ENCODE data around the gene L3MBTL4. TPM values are rescaled to one million over a fixed set of nuclear protein-coding genes. Genes with fewer than 3 reads are reported as not detected.

The L3MBTL4 gene
- total and polyA plus RNA-seq, 7 experiments from 2014 or later = 0.05 to 7.6 (median 0.49) TPM

GRCh38 chr18:6004119-6004518 is 410.6 kb downstream of the L3MBTL4 start:
- Mint-ChIP-seq H3K9me3 (peaks cover 2 to 13% (median 8%) of the 10 kb centered on the region in 11 donors), H3K4me3 (no peak overlapping the region), H3K36me3 (peaks cover 0 to 5% (median 0%) of the 10 kb centered on the region in 5 donors), H3K4me1 (peaks cover 0 to 12% (median 0%) of the 10 kb centered on the region in 7 donors), H3K27me3 (peaks cover 0 to 13% (median 8%) of the 10 kb centered on the region in 5 donors), H3K27ac (peak overlapping the region in 1 of 9 donors; percentile 42)
- DNase-seq (no peak), ATAC-seq (no peak)
- POLR2A ChIA-PET = no interaction called here
- H3K27ac ChIP-seq (ENCODE audit: low read depth, low read length) = no peak overlapping the region
- no peaks in the 10 kb centered on the region for H3K9me3 ChIP-seq (ENCODE audit: control insufficient read depth in 2 of 3, low read length in 3 of 3)
- no peaks in the 10 kb centered on the region for H3K27me3 ChIP-seq (ENCODE audit: control insufficient read depth in 2 of 2, insufficient read depth in 2 of 2, low read length in 2 of 2)
- no peaks in the 10 kb centered on the region for H3K4me1 ChIP-seq (ENCODE audit: control insufficient read depth in 2 of 2, insufficient read depth in 2 of 2, low read length in 2 of 2)
- CTCF ChIA-PET = no interaction called here
- no peak overlapping the region for H3K4me3 ChIP-seq (ENCODE audit: low read length)
- no peaks in the 10 kb centered on the region for H3K36me3 ChIP-seq (ENCODE audit: control insufficient read depth in 2 of 3, insufficient read depth in 3 of 3, low read length in 3 of 3)
- intact Hi-C loops (cut with micrococcal nuclease) = no loop called here

- Mint-ChIP-seq H3K4me3 (no peak overlapping the region), H3K9me3 (peaks cover 0 to 15% (median 9%) of the 10 kb centered on the region in 11 donors), H3K36me3 (peaks cover 0 to 5% (median 0%) of the 10 kb centered on the region in 5 donors), H3K4me1 (peaks cover 0 to 12% (median 0%) of the 10 kb centered on the region in 7 donors), H3K27me3 (peaks cover 2 to 13% (median 8%) of the 10 kb centered on the region in 5 donors), H3K27ac (no peak overlapping the region)
- no peak for ATAC-seq
- H3K36me3 ChIP-seq (ENCODE audit: control insufficient read depth in 2 of 3, insufficient read depth in 3 of 3, low read length in 3 of 3) = no peaks in the 10 kb centered on the region
- intact Hi-C loops (cut with micrococcal nuclease) = no loop called here
- POLR2A ChIA-PET = no interaction called here
- no peak overlapping the region for H3K27ac ChIP-seq (ENCODE audit: low read depth, low read length)
- no peaks in the 10 kb centered on the region for H3K27me3 ChIP-seq (ENCODE audit: control insufficient read depth in 2 of 2, insufficient read depth in 2 of 2, low read length in 2 of 2)
- H3K4me3 ChIP-seq (ENCODE audit: low read length) = no peak overlapping the region
- no peaks in the 10 kb centered on the region for H3K4me1 ChIP-seq (ENCODE audit: control insufficient read depth in 2 of 2, insufficient read depth in 2 of 2, low read length in 2 of 2)
- CTCF ChIA-PET = no interaction called here
- H3K9me3 ChIP-seq (ENCODE audit: control insufficient read depth in 2 of 3, low read length in 3 of 3) = no peaks in the 10 kb centered on the region
- no peak for DNase-seq
Measured at GRCh38 chr18:6001867-6002266, 412.8 kb downstream of the L3MBTL4 start.

- Mint-ChIP-seq H3K27ac (no peak overlapping the region), H3K9me3 (peaks cover 0 to 15% (median 9%) of the 10 kb centered on the region in 11 donors), H3K4me1 (peaks cover 0 to 3% (median 0%) of the 10 kb centered on the region in 7 donors), H3K36me3 (peaks cover 0 to 5% (median 0%) of the 10 kb centered on the region in 5 donors), H3K4me3 (no peak overlapping the region), H3K27me3 (peaks cover 2 to 18% (median 8%) of the 10 kb centered on the region in 5 donors)
- ChIA-PET POLR2A (no interaction called here), CTCF (no interaction called here)
- H3K9me3 ChIP-seq (ENCODE audit: control insufficient read depth in 2 of 3, low read length in 3 of 3) = no peaks in the 10 kb centered on the region
- no peaks in the 10 kb centered on the region for H3K36me3 ChIP-seq (ENCODE audit: control insufficient read depth in 2 of 3, insufficient read depth in 3 of 3, low read length in 3 of 3)
- no peak overlapping the region for H3K4me3 ChIP-seq (ENCODE audit: low read length)
- DNase-seq (no peak), ATAC-seq (no peak)
- H3K27me3 ChIP-seq (ENCODE audit: control insufficient read depth in 2 of 2, insufficient read depth in 2 of 2, low read length in 2 of 2) = no peaks in the 10 kb centered on the region
- intact Hi-C loops (cut with micrococcal nuclease) = no loop called here
- H3K27ac ChIP-seq (ENCODE audit: low read depth, low read length) = no peak overlapping the region
- H3K4me1 ChIP-seq (ENCODE audit: control insufficient read depth in 2 of 2, insufficient read depth in 2 of 2, low read length in 2 of 2) = no peaks in the 10 kb centered on the region
Measured at GRCh38 chr18:5998907-5999306, 415.8 kb downstream of the L3MBTL4 start.

- peaks cover 2 to 19% (median 8%) of the 10 kb centered on the region in 5 donors for H3K27me3 Mint-ChIP-seq
- H3K4me3 ChIP-seq (ENCODE audit: low read length) = no peak overlapping the region
- no peaks in the 10 kb centered on the region for H3K4me1 ChIP-seq (ENCODE audit: control insufficient read depth in 2 of 2, insufficient read depth in 2 of 2, low read length in 2 of 2)
- H3K9me3 Mint-ChIP-seq = peaks cover 0 to 15% (median 9%) of the 10 kb centered on the region in 11 donors
- H3K27me3 ChIP-seq (ENCODE audit: control insufficient read depth in 2 of 2, insufficient read depth in 2 of 2, low read length in 2 of 2) = no peaks in the 10 kb centered on the region
- ChIA-PET CTCF (no interaction called here), POLR2A (no interaction called here)
- no peak overlapping the region for H3K27ac ChIP-seq (ENCODE audit: low read depth, low read length)
- no peaks in the 10 kb centered on the region for H3K36me3 ChIP-seq (ENCODE audit: control insufficient read depth in 2 of 3, insufficient read depth in 3 of 3, low read length in 3 of 3)
- H3K36me3 Mint-ChIP-seq = peaks cover 0 to 5% (median 0%) of the 10 kb centered on the region in 5 donors
- no peak overlapping the region for H3K4me3 Mint-ChIP-seq
- H3K27ac Mint-ChIP-seq = no peak overlapping the region
- no peaks in the 10 kb centered on the region for H3K9me3 ChIP-seq (ENCODE audit: control insufficient read depth in 2 of 3, low read length in 3 of 3)
- no peaks in the 10 kb centered on the region for H3K4me1 Mint-ChIP-seq
- ATAC-seq (no peak), DNase-seq (no peak)
- intact Hi-C loops (cut with micrococcal nuclease) = no loop called here
Measured at GRCh38 chr18:5998166-5998881, 416.4 kb downstream of the L3MBTL4 start.

DNA sequence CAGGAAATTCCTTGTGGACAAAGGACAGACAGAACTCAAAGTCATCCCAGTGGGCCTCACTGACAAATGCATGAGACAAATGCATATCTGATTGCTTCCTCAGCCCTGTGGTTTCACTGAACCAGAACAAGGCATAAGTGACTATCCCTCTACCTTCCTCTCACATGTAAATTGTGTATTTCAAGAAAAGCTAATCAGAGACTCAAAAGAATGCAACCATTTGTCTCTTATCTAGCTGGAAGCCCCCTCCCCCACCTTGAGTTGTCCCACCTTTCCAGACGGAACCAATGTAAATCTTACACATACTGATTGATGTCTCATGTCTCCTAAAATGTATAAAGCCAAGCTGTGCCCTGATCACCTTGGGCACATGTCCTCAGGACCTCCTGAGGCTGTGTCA is 417.4 kb downstream of the L3MBTL4 start:
- Histone ChIP-seq H3K9me3 (ENCODE audit: control insufficient read depth in 2 of 3, low read length in 3 of 3) (no peaks in the 10 kb centered on the region), H3K4me1 (ENCODE audit: control insufficient read depth in 2 of 2, insufficient read depth in 2 of 2, low read length in 2 of 2) (no peaks in the 10 kb centered on the region), H3K36me3 (ENCODE audit: control insufficient read depth in 2 of 3, insufficient read depth in 3 of 3, low read length in 3 of 3) (no peaks in the 10 kb centered on the region), H3K27ac (ENCODE audit: low read depth, low read length) (no peak overlapping the region), H3K4me3 (ENCODE audit: low read length) (no peak overlapping the region), H3K27me3 (ENCODE audit: control insufficient read depth in 2 of 2, insufficient read depth in 2 of 2, low read length in 2 of 2) (no peaks in the 10 kb centered on the region)
- Mint-ChIP-seq H3K36me3 (peaks cover 0 to 5% (median 0%) of the 10 kb centered on the region in 5 donors), H3K27me3 (peaks cover 1 to 26% (median 6%) of the 10 kb centered on the region in 5 donors), H3K4me1 (no peaks in the 10 kb centered on the region), H3K9me3 (peaks cover 0 to 15% (median 9%) of the 10 kb centered on the region in 11 donors), H3K4me3 (no peak overlapping the region), H3K27ac (no peak overlapping the region)
- CTCF ChIA-PET = no interaction called here
- intact Hi-C loops (cut with micrococcal nuclease) = no loop called here
- POLR2A ChIA-PET = no interaction called here
- DNase-seq (no peak), ATAC-seq (no peak)

GRCh38 chr18:5995626-5996025 is 419.1 kb downstream of the L3MBTL4 start:
- ATAC-seq = no peak
- Histone ChIP-seq H3K4me3 (ENCODE audit: low read length) (no peak overlapping the region), H3K36me3 (ENCODE audit: control insufficient read depth in 2 of 3, insufficient read depth in 3 of 3, low read length in 3 of 3) (no peaks in the 10 kb centered on the region), H3K9me3 (ENCODE audit: control insufficient read depth in 2 of 3, low read length in 3 of 3) (no peaks in the 10 kb centered on the region), H3K27ac (ENCODE audit: low read depth, low read length) (no peak overlapping the region), H3K27me3 (ENCODE audit: control insufficient read depth in 2 of 2, insufficient read depth in 2 of 2, low read length in 2 of 2) (no peaks in the 10 kb centered on the region), H3K4me1 (ENCODE audit: control insufficient read depth in 2 of 2, insufficient read depth in 2 of 2, low read length in 2 of 2) (no peaks in the 10 kb centered on the region)
- Mint-ChIP-seq H3K9me3 (peaks cover 0 to 15% (median 9%) of the 10 kb centered on the region in 11 donors), H3K4me3 (no peak overlapping the region), H3K36me3 (peaks cover 0 to 5% (median 0%) of the 10 kb centered on the region in 5 donors), H3K27ac (no peak overlapping the region), H3K4me1 (no peaks in the 10 kb centered on the region), H3K27me3 (peaks cover 0 to 26% (median 4%) of the 10 kb centered on the region in 5 donors)
- DNase-seq = no peak
- ChIA-PET CTCF (no interaction called here), POLR2A (no interaction called here)
- intact Hi-C loops (cut with micrococcal nuclease) = no loop called here

- H3K27me3 Mint-ChIP-seq = peaks cover 0 to 19% (median 2%) of the 10 kb centered on the region in 5 donors
Measured at GRCh38 chr18:5993938-5994337, 420.8 kb downstream of the L3MBTL4 start.

More at GRCh38 chr18:5993938-5994337, 420.8 kb downstream of the L3MBTL4 start:
- ChIA-PET POLR2A (no interaction called here), CTCF (no interaction called here)
- Mint-ChIP-seq H3K9me3 (peaks cover 0 to 4% (median 0%) of the 10 kb centered on the region in 11 donors), H3K4me3 (no peak overlapping the region), H3K36me3 (no peaks in the 10 kb centered on the region), H3K27ac (peak overlapping the region in 1 of 9 donors; percentile 26), H3K4me1 (no peaks in the 10 kb centered on the region)
- Histone ChIP-seq H3K36me3 (ENCODE audit: control insufficient read depth in 2 of 3, insufficient read depth in 3 of 3, low read length in 3 of 3) (no peaks in the 10 kb centered on the region), H3K4me3 (ENCODE audit: low read length) (no peak overlapping the region), H3K27ac (ENCODE audit: low read depth, low read length) (no peak overlapping the region), H3K4me1 (ENCODE audit: control insufficient read depth in 2 of 2, insufficient read depth in 2 of 2, low read length in 2 of 2) (no peaks in the 10 kb centered on the region), H3K9me3 (ENCODE audit: control insufficient read depth in 2 of 3, low read length in 3 of 3) (no peaks in the 10 kb centered on the region), H3K27me3 (ENCODE audit: control insufficient read depth in 2 of 2, insufficient read depth in 2 of 2, low read length in 2 of 2) (no peaks in the 10 kb centered on the region)
- intact Hi-C loops (cut with micrococcal nuclease) = no loop called here
- ATAC-seq (no peak), DNase-seq (no peak)

Data from naive thymus-derived CD4-positive, alpha-beta T cell (primary cell).